GM10248 (cell line): ENCODE results near the gene GGT6.

ENCODE experiments used
- CTCF ChIA-PET: fragments of 300-600 bp; sonication (Branson Sonifier 250); formaldehyde crosslinking; extraction: SDS; loops from one replicate; lab custom pipeline; 2021; ENCODE audit warnings: antibody characterized with exemption; lab: Yijun Ruan, JAX
- POLR2A ChIA-PET: fragments of 350-650 bp; sonication (Branson Sonifier 250); formaldehyde crosslinking; extraction: SDS; loops from one replicate; lab custom pipeline; 2020; ENCODE audit warnings: antibody characterized with exemption; lab: Yijun Ruan, JAX
- DNase-seq: peaks from one replicate; pipeline ENCODE4 v3.0.0; 2012; ENCODE audit errors: extremely low spot score
- TF ChIP-seq, protein P1 (sequence below): IDR thresholded peaks from 2 replicates; pipeline ENCODE4 v1.5.1; 2012; ENCODE audit warnings: mild to moderate bottlenecking, low read depth; ENCODE audit errors: extremely low read depth, missing control alignments, control extremely low read depth

Gene GGT6

DNA sequence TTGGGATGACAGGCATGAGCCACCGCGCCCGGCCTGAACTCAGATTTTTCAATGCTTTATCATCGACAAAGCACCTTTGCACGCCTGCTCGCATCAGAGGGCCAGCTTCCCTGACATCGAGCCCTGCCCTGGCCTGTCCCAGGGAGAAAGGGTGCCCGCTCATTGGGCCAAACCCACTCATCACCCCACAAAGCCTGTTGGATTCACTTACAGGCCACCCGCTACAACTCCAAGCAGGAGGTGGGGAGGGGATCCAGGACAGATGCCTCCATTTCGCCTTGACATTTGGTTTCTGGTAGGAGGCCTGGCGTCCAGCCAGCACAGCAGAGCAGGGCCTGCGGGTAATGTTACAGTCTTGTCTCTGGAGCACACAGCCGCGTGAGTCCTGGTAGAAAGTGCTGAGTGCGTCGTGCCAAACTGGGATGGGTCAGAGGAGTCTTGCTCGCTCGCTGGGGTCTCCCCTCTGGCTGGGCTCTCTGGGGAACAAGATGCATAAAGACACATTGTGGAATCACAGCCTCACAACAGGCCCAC lies 43.8 kb upstream of the GGT6 start:
- no peak for DNase-seq
- CTCF ChIA-PET, result no interaction called here

DNA sequence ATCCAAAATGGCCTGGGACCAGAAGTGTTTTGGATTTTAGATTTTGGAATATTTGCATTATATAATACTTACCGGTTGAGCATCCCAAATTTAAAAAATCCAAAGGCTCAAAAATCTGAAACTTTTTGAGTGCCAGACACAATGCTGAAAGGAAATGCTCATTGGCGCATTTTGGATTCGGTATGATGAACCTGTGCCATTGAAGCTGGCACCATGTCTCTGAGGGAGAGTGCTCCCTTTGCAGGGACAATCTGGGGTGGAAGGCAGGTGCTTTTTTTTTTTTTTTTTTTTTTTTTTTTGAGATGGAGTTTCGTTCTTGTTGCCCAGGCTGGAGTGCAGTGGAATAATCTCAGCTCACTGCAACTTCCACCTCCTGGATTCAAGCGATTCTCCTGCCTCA lies 41.7 kb upstream of the GGT6 start:
- TF ChIP-seq, protein P1, sequence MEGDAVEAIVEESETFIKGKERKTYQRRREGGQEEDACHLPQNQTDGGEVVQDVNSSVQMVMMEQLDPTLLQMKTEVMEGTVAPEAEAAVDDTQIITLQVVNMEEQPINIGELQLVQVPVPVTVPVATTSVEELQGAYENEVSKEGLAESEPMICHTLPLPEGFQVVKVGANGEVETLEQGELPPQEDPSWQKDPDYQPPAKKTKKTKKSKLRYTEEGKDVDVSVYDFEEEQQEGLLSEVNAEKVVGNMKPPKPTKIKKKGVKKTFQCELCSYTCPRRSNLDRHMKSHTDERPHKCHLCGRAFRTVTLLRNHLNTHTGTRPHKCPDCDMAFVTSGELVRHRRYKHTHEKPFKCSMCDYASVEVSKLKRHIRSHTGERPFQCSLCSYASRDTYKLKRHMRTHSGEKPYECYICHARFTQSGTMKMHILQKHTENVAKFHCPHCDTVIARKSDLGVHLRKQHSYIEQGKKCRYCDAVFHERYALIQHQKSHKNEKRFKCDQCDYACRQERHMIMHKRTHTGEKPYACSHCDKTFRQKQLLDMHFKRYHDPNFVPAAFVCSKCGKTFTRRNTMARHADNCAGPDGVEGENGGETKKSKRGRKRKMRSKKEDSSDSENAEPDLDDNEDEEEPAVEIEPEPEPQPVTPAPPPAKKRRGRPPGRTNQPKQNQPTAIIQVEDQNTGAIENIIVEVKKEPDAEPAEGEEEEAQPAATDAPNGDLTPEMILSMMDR, result no peak
- ChIA-PET POLR2A (no interaction called here), CTCF (interaction anchor here (1.1 kb wide), 1 partner anchor 35 kb away, joined by 3 read pairs; no protein-coding TSS in a partner anchor)
- DNase-seq, result no peak

More for the DNA sequence above, 43.8 kb upstream of the GGT6 start:
- TF ChIP-seq, protein P1, result no peak
- POLR2A ChIA-PET, result no interaction called here

DNA sequence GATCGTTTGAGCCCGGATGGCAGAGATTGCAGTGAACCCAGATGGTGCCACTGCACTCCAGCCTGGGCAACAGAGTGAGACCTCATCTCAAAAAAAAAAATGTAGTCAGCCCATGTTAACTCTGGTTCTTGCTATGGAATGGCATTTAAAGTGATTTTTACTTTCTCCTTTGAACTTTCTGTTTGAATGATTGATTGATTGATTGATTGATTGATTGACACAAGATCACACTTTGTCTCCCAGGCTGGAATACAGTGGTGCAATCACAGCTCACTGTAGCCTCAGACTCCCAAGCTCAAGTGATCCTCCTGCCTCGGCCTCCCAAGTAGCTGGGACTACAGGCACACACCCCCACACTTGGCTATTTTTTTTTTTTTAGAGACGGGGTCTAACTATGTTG lies 40.9 kb upstream of the GGT6 start:
- TF ChIP-seq, protein P1, result no peak
- DNase-seq, result no peak
- ChIA-PET POLR2A (no interaction called here), CTCF (interaction anchor here (0.9 kb wide), 1 partner anchor 8 kb away, joined by 4 read pairs; no protein-coding TSS in a partner anchor)

DNA sequence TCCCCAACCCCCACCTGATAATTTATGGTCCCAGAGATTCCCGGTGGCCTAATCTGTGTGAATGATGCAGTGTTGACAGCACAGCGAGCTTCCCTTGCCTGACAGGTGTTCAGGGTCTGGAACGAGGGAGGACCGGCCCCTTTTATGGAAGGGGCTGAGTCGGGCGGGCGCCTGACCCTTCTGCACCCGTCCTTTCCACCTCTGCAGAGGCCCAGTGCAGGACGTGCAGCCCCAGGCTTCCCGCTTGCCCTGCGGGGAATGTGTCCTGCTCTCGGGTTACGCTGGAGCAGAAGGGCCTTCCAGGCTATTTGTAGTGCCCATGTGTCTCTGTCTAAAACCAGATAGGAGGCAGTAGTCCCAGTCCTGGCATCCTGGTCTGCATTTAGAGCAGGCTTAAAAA lies 40.2 kb upstream of the GGT6 start:
- TF ChIP-seq, protein P1, result no peak
- POLR2A ChIA-PET, result no interaction called here
- DNase-seq, result no peak
- CTCF ChIA-PET, result interaction anchor here (0.9 kb wide), 1 partner anchor 9 kb away, joined by 4 read pairs; no protein-coding TSS in a partner anchor

DNA sequence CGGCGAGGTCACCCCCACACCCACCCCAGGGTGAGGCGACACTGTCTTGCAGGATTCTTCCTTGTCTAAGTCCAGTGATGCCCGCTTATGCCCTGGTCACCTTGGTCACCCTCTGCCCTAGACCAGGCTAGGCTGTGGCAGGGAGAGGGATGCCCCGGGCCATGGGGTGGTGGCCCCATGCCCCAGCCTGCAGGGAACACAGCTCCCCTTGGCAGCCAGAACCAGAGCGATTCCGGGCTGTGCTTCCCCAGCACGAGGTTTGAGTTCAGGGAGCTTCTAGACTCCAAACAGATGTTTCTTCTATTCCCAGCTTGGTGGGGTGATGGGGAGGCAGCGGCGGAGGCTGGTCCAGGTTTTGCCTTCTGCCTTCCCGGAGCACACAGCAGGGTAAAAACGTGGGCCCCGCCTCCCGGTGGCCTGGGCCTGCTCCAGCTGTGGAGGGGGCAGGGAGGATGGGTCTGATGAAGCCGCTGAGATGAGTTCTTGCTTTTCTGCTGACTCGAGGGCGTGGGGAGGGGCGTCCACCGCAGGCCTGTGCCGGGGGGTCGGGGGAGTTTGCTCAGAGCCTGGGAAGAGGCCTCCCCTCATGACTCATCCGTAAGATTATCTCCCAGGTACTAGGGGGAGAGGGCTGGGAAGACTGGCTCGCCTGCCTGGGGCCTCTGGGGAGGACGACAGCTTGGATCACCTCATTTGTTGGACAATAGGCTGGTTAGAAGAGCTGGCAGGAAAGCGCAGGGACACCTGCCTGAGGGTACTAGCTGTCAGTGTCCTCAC lies 39.3 kb upstream of the GGT6 start:
- ChIA-PET POLR2A (no interaction called here), CTCF (interaction anchor here (2.6 to 4.5 kb wide), 2 partner anchors 9 to 33 kb away, joined by 7 to 18 read pairs; no protein-coding TSS in a partner anchor)
- TF ChIP-seq, protein P1, result no peak
- no peak for DNase-seq

DNA sequence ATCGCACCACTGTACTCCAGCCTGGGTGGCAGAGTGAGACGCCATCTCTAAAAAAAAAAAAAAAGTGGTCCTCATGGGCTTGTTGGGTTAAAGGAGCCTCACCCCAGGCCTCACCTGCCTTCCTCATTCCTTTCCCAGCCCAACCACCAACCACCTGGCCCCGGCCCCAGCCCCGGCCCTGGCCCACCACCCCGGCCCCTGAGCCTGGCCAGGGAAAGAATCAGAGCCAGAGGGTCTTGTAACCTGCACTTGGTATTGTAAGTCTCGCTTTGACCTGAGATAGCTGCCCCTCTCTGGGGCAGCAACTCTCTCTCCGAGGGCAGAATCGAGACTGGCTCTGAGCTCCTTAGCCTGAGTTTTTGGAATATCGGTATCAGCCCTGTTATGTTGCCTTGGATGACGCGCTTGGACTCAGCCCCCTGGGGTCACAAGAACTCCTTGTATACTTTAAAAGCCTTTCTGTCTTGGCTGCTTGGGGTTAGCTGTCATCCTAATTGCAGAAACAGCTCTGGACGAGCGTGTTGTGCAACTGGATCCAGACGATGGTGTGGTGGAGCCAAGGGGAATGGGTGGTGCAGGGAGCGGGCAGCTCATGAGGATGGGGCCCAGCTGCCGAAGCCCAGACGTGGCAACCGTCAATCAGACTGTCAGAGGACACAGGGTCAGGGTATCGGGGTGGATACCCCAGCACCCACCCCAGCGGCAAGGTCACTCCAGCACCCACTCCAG lies 38.6 kb upstream of the GGT6 start:
- TF ChIP-seq, protein P1, result no peak
- CTCF ChIA-PET, result interaction anchor here (1.9 to 4.5 kb wide), 3 partner anchors 8 to 32 kb away, joined by 4 to 18 read pairs (median 7); no protein-coding TSS in a partner anchor
- no peak for DNase-seq
- POLR2A ChIA-PET, result no interaction called here
